GM23248 (cell line): ENCODE results near the gene HIP1.

Experiments used
- EZH2 ChIP-seq: fragments of 200-600 bp; sonication (generic); IDR thresholded peaks from 2 replicates; pipeline ENCODE4 v1.6.1; 2018; ENCODE audit warnings: antibody characterized with exemption, mild to moderate bottlenecking; ENCODE audit not compliant: insufficient read depth, poor library complexity, severe bottlenecking
- EZH2phosphoT487 ChIP-seq: fragments of 200-600 bp; sonication (generic); IDR thresholded peaks from 2 replicates; pipeline ENCODE4 v1.6.1; 2018; ENCODE audit warnings: antibody characterized with exemption, moderate library complexity, mild to moderate bottlenecking, low read depth; ENCODE audit not compliant: insufficient read depth

DNA sequence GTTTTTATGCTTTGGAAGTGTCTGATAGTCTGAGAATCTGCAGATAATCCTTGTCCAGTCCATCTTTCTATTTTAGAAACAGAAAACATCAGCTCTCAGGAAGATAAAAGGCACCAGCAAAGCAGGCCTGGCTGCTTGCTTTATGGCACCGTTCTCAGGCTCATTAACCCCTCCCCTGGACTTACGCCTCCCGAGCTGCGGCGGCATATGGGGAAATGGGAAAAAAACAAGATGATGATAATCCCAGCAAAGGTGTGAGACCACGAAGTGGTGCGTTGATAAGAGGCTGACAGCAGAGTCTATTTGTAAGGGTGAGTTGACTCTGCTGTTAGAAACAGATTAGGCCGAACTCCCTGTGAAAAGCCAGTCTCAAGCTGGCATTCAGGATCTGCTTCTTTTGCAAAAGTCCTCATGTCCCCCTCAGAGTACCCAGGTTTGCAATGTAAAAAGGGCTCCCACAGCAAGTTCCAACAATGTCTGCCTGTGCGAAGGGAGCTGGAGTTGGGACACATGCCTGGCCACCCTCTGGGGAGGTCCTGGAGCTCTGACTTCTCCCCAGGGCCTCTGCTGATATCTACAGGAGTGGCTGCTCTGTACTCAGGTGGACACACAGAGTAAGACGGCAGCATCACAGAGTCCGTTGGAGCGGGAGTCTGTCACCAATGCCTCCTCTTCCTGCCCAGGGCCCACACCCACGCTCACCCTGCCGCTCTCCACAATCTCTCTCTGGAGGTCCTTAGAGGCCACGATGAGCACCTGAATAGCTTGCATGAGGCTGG lies 192.3 kb downstream of the HIP1 start:
- TF ChIP-seq EZH2phosphoT487 (no peak), EZH2 (no peak)
